Measurements from ENCODE around the gene ARHGAP10.
A peak's percentile ranks its signal among the peaks of the same experiment; 100 is the strongest.

ARHGAP10 gene

GRCh38 chr4:147958489-147959065, 226.7 kb downstream of the ARHGAP10 start:
- DNase-seq = no peak

GRCh38 chr4:147960971-147961370, 229.1 kb downstream of the ARHGAP10 start:
- no peak for DNase-seq

GRCh38 chr4:147963839-147964238, 232.0 kb downstream of the ARHGAP10 start:
- DNase-seq = no peak

GRCh38 chr4:147964266-147964880, 232.5 kb downstream of the ARHGAP10 start:
- DNase-seq = no peak

- DNase-seq = no peak
Observed at GRCh38 chr4:147965056-147965455, 233.2 kb downstream of the ARHGAP10 start.

- DNase-seq = no peak
Observed at GRCh38 chr4:147965873-147966272, 234.0 kb downstream of the ARHGAP10 start.

- DNase-seq = no peak
Observed at GRCh38 chr4:147968641-147969040, 236.8 kb downstream of the ARHGAP10 start.

GRCh38 chr4:147969573-147970385, 237.9 kb downstream of the ARHGAP10 start:
- no peak for DNase-seq

- DNase-seq = no peak
Observed at GRCh38 chr4:147971116-147971515, 239.2 kb downstream of the ARHGAP10 start.

- DNase-seq = no peak
Observed at GRCh38 chr4:147975325-147975724, 243.4 kb downstream of the ARHGAP10 start.

GRCh38 chr4:147975933-147976928, 244.3 kb downstream of the ARHGAP10 start:
- no peak for DNase-seq

- no peak for DNase-seq
Observed at GRCh38 chr4:147980586-147980985, 248.7 kb downstream of the ARHGAP10 start.

GRCh38 chr4:147981305-147981704, 249.4 kb downstream of the ARHGAP10 start:
- no peak for DNase-seq

GRCh38 chr4:147984065-147984777, 252.3 kb downstream of the ARHGAP10 start:
- DNase-seq = peak; percentile 58

- DNase-seq = no peak
Observed at GRCh38 chr4:147984778-147985138, 252.9 kb downstream of the ARHGAP10 start.

- DNase-seq = no peak
Observed at GRCh38 chr4:147985376-147985775, 253.5 kb downstream of the ARHGAP10 start.

- no peak for DNase-seq
Observed at GRCh38 chr4:147987252-147987651, 255.4 kb downstream of the ARHGAP10 start.

GRCh38 chr4:147991543-147992283, 259.8 kb downstream of the ARHGAP10 start:
- no peak for DNase-seq

- DNase-seq = peak; percentile 56
Observed at GRCh38 chr4:147994076-147994475, 262.2 kb downstream of the ARHGAP10 start.

GRCh38 chr4:147994491-147995385, 262.9 kb downstream of the ARHGAP10 start:
- DNase-seq = no peak
